ENCODE data around the gene HS1BP3. TPM values are rescaled to one million over a fixed set of nuclear protein-coding genes. Genes with fewer than 3 reads are reported as not detected.

The HS1BP3 gene
- total and polyA plus RNA-seq, 2 donors (not counting 3 experiments of a cell fraction or from before 2014, with no cell fraction given): 27.4 to 33.1 TPM

DNA sequence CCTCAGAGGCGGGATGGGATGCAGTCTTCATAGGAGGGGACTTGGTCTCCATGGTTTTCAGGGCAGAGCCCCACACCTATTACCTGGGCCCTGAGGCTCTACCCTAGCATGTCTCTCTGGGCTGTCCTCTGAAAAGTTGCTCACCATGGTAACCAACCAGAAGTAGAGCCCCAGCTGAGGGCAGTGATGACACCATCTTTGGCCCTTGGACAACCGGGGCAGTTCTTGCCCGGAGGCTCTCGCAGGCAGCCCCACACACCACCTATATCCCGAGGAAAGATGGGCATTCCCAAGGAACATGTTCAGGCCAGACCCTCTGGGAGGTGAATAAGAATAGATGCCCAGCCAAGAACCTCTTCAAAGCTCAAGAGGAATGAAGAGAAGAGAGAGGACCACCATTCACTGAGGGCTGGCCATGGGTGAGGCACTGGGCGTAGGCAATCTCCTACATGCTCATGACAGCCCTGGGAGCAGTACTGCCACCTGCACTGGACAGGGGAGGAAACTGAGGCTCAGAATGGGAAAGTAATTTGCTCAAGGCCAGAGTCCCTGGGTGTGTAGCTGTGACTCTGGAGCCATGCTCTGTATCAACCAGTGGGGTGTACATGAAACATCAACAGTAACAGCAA, 72.5 kb downstream of the HS1BP3 start:
- Histone ChIP-seq H2AFZ (ENCODE audit: low read depth, low read length) (no peak overlapping the region), H3K79me2 (ENCODE audit: control insufficient read depth, insufficient read depth, low read length) (no peaks in the 10 kb centered on the region), H4K20me1 (replicated peaks; ENCODE audit: control insufficient read depth, extremely low read depth, insufficient read depth, low read length) (no peaks in the 10 kb centered on the region), H3K9me1 (replicated peaks; ENCODE audit: control insufficient read depth, extremely low read depth, insufficient read depth, low read length) (no peaks in the 10 kb centered on the region), H3K4me3 (replicated peaks in 1 of 3; ENCODE audit: insufficient read depth in 1 of 3, low read depth in 1 of 3, low read length in 3 of 3) (no peak overlapping the region), H3K9me3 (replicated peaks; ENCODE audit: control insufficient read depth, insufficient read depth, low read length) (no peaks in the 10 kb centered on the region), H3K27ac (ENCODE audit: insufficient read depth, low read depth, low read length) (peak overlapping the region; percentile 100), H3K27me3 (ENCODE audit: control insufficient read depth in 2 of 2, insufficient read depth in 2 of 2, low read length in 2 of 2) (no peaks in the 10 kb centered on the region), H3K9ac (replicated peaks; ENCODE audit: extremely low read depth, insufficient read depth, low read length) (peak overlapping the region; percentile 89), H3K36me3 (ENCODE audit: control insufficient read depth in 2 of 2, extremely low read depth in 1 of 2, insufficient read depth in 2 of 2, low read length in 2 of 2) (no peaks in the 10 kb centered on the region), H3K4me2 (ENCODE audit: insufficient read depth, low read length) (peak overlapping the region; percentile 26), H3K4me1 (ENCODE audit: control insufficient read depth, extremely low read depth, insufficient read depth, low read length) (peaks cover 84% of the 10 kb centered on the region)
- TF ChIP-seq MYC (IDR thresholded peaks at IDR 0.05; ENCODE audit: low read depth, low read length) (no peak), MAX (IDR thresholded peaks at IDR 0.05; ENCODE audit: insufficient read depth, insufficient read length) (no peak), POLR2A (IDR thresholded peaks at IDR 0.05; ENCODE audit: low read depth, low read length) (no peak), GATA2 (IDR thresholded peaks at IDR 0.05; ENCODE audit: insufficient read depth, insufficient read length, low read depth, low read length) (no peak), FOS (IDR thresholded peaks at IDR 0.05; ENCODE audit: borderline replicate concordance, insufficient read depth, low read length) (no peak), JUN (IDR thresholded peaks at IDR 0.05; ENCODE audit: borderline replicate concordance, insufficient read depth, insufficient read length, low read depth) (no peak), POLR2AphosphoS5 (IDR thresholded peaks at IDR 0.05; ENCODE audit: insufficient read depth, low read depth, low read length) (no peak), EZH2 (IDR thresholded peaks at IDR 0.05; ENCODE audit: borderline replicate concordance, low read depth, low read length, severe bottlenecking) (no peak)
- TF ChIP-seq, protein P1, sequence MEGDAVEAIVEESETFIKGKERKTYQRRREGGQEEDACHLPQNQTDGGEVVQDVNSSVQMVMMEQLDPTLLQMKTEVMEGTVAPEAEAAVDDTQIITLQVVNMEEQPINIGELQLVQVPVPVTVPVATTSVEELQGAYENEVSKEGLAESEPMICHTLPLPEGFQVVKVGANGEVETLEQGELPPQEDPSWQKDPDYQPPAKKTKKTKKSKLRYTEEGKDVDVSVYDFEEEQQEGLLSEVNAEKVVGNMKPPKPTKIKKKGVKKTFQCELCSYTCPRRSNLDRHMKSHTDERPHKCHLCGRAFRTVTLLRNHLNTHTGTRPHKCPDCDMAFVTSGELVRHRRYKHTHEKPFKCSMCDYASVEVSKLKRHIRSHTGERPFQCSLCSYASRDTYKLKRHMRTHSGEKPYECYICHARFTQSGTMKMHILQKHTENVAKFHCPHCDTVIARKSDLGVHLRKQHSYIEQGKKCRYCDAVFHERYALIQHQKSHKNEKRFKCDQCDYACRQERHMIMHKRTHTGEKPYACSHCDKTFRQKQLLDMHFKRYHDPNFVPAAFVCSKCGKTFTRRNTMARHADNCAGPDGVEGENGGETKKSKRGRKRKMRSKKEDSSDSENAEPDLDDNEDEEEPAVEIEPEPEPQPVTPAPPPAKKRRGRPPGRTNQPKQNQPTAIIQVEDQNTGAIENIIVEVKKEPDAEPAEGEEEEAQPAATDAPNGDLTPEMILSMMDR (IDR thresholded peaks at IDR 0.05; ENCODE audit: extremely low read depth in 1 of 2, insufficient read depth in 1 of 2, low read depth in 1 of 2, low read length in 2 of 2): no peak
- dilution Hi-C loops (cut with MboI; ENCODE audit: extremely low pct_ligation_motif_present, low sequenced_read_pairs): no loop called here
- FAIRE-seq (no peak), DNase-seq (ENCODE audit: low read depth, low spot score) (no peak)
- ChIA-PET CTCF (interaction anchor here (0.7 to 10.5 kb wide), 6 partner anchors 18 to 253 kb away, joined by 3 to 78 read pairs (median 12); no protein-coding TSS in a partner anchor), POLR2A (interaction anchor here (0.6 to 11.7 kb wide), 5 partner anchors 10 to 134 kb away, joined by 3 to 310 read pairs (median 17); partner anchors contain the start of gene RHOB)
- no TSS peak for BruUV-seq (replicated peaks)
- intact Hi-C loops (cut with micrococcal nuclease): no loop called here
